Measurements from ENCODE around the gene NFIB.

Gene NFIB

GRCh38 chr9:14278291-14278721 is 35.6 kb downstream of the NFIB start:
- DNase-seq (ENCODE audit: insufficient read length, low spot score) (no peak), FAIRE-seq (peak; percentile 82)
- no peak for TF ChIP-seq POLR2A (IDR thresholded peaks at IDR 0.05; ENCODE audit: low read depth, low read length)

GRCh38 chr9:14277761-14278160 is 36.2 kb downstream of the NFIB start:
- DNase-seq (ENCODE audit: insufficient read length, low spot score), result no peak
- no peak for TF ChIP-seq POLR2A (IDR thresholded peaks at IDR 0.05; ENCODE audit: low read depth, low read length)
- no peak for FAIRE-seq

- no peak for DNase-seq (ENCODE audit: insufficient read length, low spot score)
- TF ChIP-seq POLR2A (IDR thresholded peaks at IDR 0.05; ENCODE audit: low read depth, low read length), result no peak
- FAIRE-seq, result peak; percentile 86
These were observed 36.7 kb downstream of the NFIB start for GRCh38 chr9:14277244-14277643.

GRCh38 chr9:14275331-14275730 is 38.6 kb downstream of the NFIB start:
- TF ChIP-seq POLR2A (IDR thresholded peaks at IDR 0.05; ENCODE audit: low read depth, low read length), result no peak
- DNase-seq (ENCODE audit: insufficient read length, low spot score) (no peak), FAIRE-seq (peak; percentile 71)

GRCh38 chr9:14273696-14274121 is 40.2 kb downstream of the NFIB start:
- TF ChIP-seq POLR2A (IDR thresholded peaks at IDR 0.05; ENCODE audit: low read depth, low read length), result no peak

GRCh38 chr9:14272927-14273528 is 40.9 kb downstream of the NFIB start:
- no peak for DNase-seq (ENCODE audit: insufficient read length, low spot score)
- no peak for FAIRE-seq
- no peak for TF ChIP-seq POLR2A (IDR thresholded peaks at IDR 0.05; ENCODE audit: low read depth, low read length)

More at GRCh38 chr9:14273696-14274121, 40.2 kb downstream of the NFIB start:
- DNase-seq (ENCODE audit: insufficient read length, low spot score) (no peak), FAIRE-seq (no peak)

GRCh38 chr9:14271093-14271673 is 42.8 kb downstream of the NFIB start:
- DNase-seq (ENCODE audit: insufficient read length, low spot score) (no peak), FAIRE-seq (peak; percentile 87)
- TF ChIP-seq POLR2A (IDR thresholded peaks at IDR 0.05; ENCODE audit: low read depth, low read length), result no peak

GRCh38 chr9:14270358-14271092 is 43.4 kb downstream of the NFIB start:
- no peak for DNase-seq (ENCODE audit: insufficient read length, low spot score)
- no peak for TF ChIP-seq POLR2A (IDR thresholded peaks at IDR 0.05; ENCODE audit: low read depth, low read length)
- FAIRE-seq, result peak; percentile 11

GRCh38 chr9:14269916-14270315 is 44.0 kb downstream of the NFIB start:
- FAIRE-seq (no peak), DNase-seq (ENCODE audit: insufficient read length, low spot score) (no peak)
- no peak for TF ChIP-seq POLR2A (IDR thresholded peaks at IDR 0.05; ENCODE audit: low read depth, low read length)

- DNase-seq (ENCODE audit: insufficient read length, low spot score) (no peak), FAIRE-seq (no peak)
- no peak for TF ChIP-seq POLR2A (IDR thresholded peaks at IDR 0.05; ENCODE audit: low read depth, low read length)
These were observed 50.0 kb downstream of the NFIB start for GRCh38 chr9:14263707-14264483.

GRCh38 chr9:14262827-14263226 is 51.1 kb downstream of the NFIB start:
- no peak for TF ChIP-seq POLR2A (IDR thresholded peaks at IDR 0.05; ENCODE audit: low read depth, low read length)
- FAIRE-seq (no peak), DNase-seq (ENCODE audit: insufficient read length, low spot score) (no peak)

GRCh38 chr9:14261616-14262015 is 52.3 kb downstream of the NFIB start:
- DNase-seq (ENCODE audit: insufficient read length, low spot score) (no peak), FAIRE-seq (no peak)
- no peak for TF ChIP-seq POLR2A (IDR thresholded peaks at IDR 0.05; ENCODE audit: low read depth, low read length)

GRCh38 chr9:14260101-14260500 is 53.8 kb downstream of the NFIB start:
- DNase-seq (ENCODE audit: insufficient read length, low spot score), result no peak
- TF ChIP-seq POLR2A (IDR thresholded peaks at IDR 0.05; ENCODE audit: low read depth, low read length), result no peak
- peak; percentile 67 for FAIRE-seq

GRCh38 chr9:14258660-14259239 is 55.2 kb downstream of the NFIB start:
- DNase-seq (ENCODE audit: insufficient read length, low spot score) (no peak), FAIRE-seq (no peak)
- no peak for TF ChIP-seq POLR2A (IDR thresholded peaks at IDR 0.05; ENCODE audit: low read depth, low read length)
